IMR-90 (cell line): ENCODE measurements around the gene MAFB. TPM values are rescaled to one million over a fixed set of nuclear protein-coding genes. Genes with fewer than 3 reads are reported as not detected.

Source experiments
- ATAC-seq: fragments of 200-7000 bp; cut with Tn5 transposase; 2 replicates; pipeline ENCODE4 v1.9.1; 2020; ENCODE audit warnings: low read depth, mild to moderate bottlenecking, moderate library complexity
- BruUV-seq: library from RNA; stranded (reverse); fragments of 400-500 nt; replicated peaks from 2 replicates; lab custom pipeline; 2021; lab: Mats Ljungman, UMichigan
- CTCF ChIA-PET: fragments of 300-600 bp; formaldehyde crosslinking; extraction: SDS; loops from one replicate; lab custom pipeline; 2021; ENCODE audit warnings: antibody characterized with exemption; lab: Yijun Ruan, JAX
- POLR2A ChIA-PET: fragments of 300-600 bp; sonication (Branson Sonifier 250); formaldehyde crosslinking; loops from one replicate; lab custom pipeline; 2022; ENCODE audit warnings: antibody characterized with exemption; ENCODE audit not compliant: unreplicated experiment; lab: Charles Lee
- DNase-seq: peaks from one replicate; pipeline ENCODE4 v3.0.0; 2013
- H2AFZ ChIP-seq: replicated peaks from 2 replicates; pipeline ENCODE3; 2013; ENCODE audit warnings: low read length, mild to moderate bottlenecking; ENCODE audit not compliant: poor library complexity
- H2AK5ac ChIP-seq: 2 replicates; pipeline ENCODE4 v1.6.1; 2013; ENCODE audit warnings: low read depth, low read length, inconsistent platforms
- H2AK9ac ChIP-seq: replicated peaks from 2 replicates; pipeline ENCODE3; 2013; ENCODE audit warnings: mild to moderate bottlenecking, low read depth, low read length, moderate library complexity; ENCODE audit not compliant: poor library complexity
- H2BK120ac ChIP-seq: 2 replicates; pipeline ENCODE4 v1.6.1; 2013; ENCODE audit warnings: low read depth, low read length, inconsistent platforms
- H2BK15ac ChIP-seq: 3 replicates; pipeline ENCODE4 v1.6.1; 2013; ENCODE audit warnings: low read depth, low read length, inconsistent platforms
- H2BK20ac ChIP-seq: 2 replicates; pipeline ENCODE4 v1.6.1; 2013; ENCODE audit warnings: low read depth, mild to moderate bottlenecking, inconsistent platforms, low read length, moderate library complexity
- H2BK5ac ChIP-seq: 2 replicates; pipeline ENCODE4 v1.6.1; 2013; ENCODE audit warnings: mild to moderate bottlenecking, low read depth, low read length, inconsistent platforms; ENCODE audit not compliant: poor library complexity, severe bottlenecking
- H3K14ac ChIP-seq: replicated peaks from 2 replicates; pipeline ENCODE4 v1.6.1; 2013; ENCODE audit warnings: low read depth, low read length, inconsistent platforms
- H3K18ac ChIP-seq: 2 replicates; pipeline ENCODE4 v1.6.1; 2013; ENCODE audit warnings: low read depth, low read length, control low read depth
- H3K23ac ChIP-seq: 2 replicates; pipeline ENCODE4 v1.6.1; 2013; ENCODE audit warnings: low read depth, low read length, inconsistent platforms
- H3K27ac ChIP-seq: 2 replicates; pipeline ENCODE4 v1.5.1; 2013; ENCODE audit warnings: mild to moderate bottlenecking, control low read depth, low read length; ENCODE audit not compliant: insufficient read depth
- H3K27me3 ChIP-seq: 2 replicates; pipeline ENCODE4 v1.6.1; 2013; ENCODE audit warnings: low read length; ENCODE audit not compliant: control insufficient read depth, insufficient read depth
- H3K36me3 ChIP-seq: 2 replicates; pipeline ENCODE4 v1.6.1; 2013; ENCODE audit warnings: low read length, mixed read lengths; ENCODE audit not compliant: control insufficient read depth, insufficient read depth
- H3K4ac ChIP-seq: 2 replicates; pipeline ENCODE4 v1.6.1; 2013; ENCODE audit warnings: low read depth, low read length, inconsistent platforms
- H3K4me1 ChIP-seq: 2 replicates; pipeline ENCODE4 v1.6.1; 2013; ENCODE audit warnings: low read length, mixed read lengths; ENCODE audit not compliant: control insufficient read depth, insufficient read depth
- H3K4me2 ChIP-seq: 2 replicates; pipeline ENCODE4 v1.6.1; 2013; ENCODE audit warnings: low read depth, mild to moderate bottlenecking, control low read depth, low read length, moderate library complexity
- H3K4me3 ChIP-seq: 2 replicates; pipeline ENCODE4 v1.5.1; 2013; ENCODE audit warnings: low read depth, mild to moderate bottlenecking, control low read depth, low read length, moderate library complexity; ENCODE audit not compliant: insufficient read depth
- H3K56ac ChIP-seq: 2 replicates; pipeline ENCODE4 v1.6.1; 2013; ENCODE audit warnings: low read length, inconsistent platforms; ENCODE audit not compliant: insufficient read depth; ENCODE audit errors: extremely low read depth
- H3K79me1 ChIP-seq, 2 experiments: 2 replicates each; pipeline ENCODE4 v1.6.1; 2013; ENCODE audit warnings: low read length in 2 of 2, inconsistent platforms in 1 of 2, low read depth in 1 of 2
- H3K9ac ChIP-seq: 2 replicates; pipeline ENCODE4 v1.6.1; 2013; ENCODE audit warnings: low read depth, low read length, control low read depth
- H3K9me1 ChIP-seq: 2 replicates; pipeline ENCODE4 v1.6.1; 2013; ENCODE audit warnings: low read length, inconsistent platforms; ENCODE audit not compliant: insufficient read depth
- H3K9me3 ChIP-seq: 2 replicates; pipeline ENCODE4 v1.6.1; 2013; ENCODE audit warnings: low read length; ENCODE audit not compliant: control insufficient read depth, insufficient read depth
- H4K20me1 ChIP-seq: 2 replicates; pipeline ENCODE4 v1.6.1; 2013; ENCODE audit warnings: low read length, inconsistent platforms; ENCODE audit not compliant: insufficient read depth
- H4K5ac ChIP-seq: 2 replicates; pipeline ENCODE4 v1.6.1; 2013; ENCODE audit warnings: mild to moderate bottlenecking, low read depth, low read length, control low read depth
- H4K8ac ChIP-seq, 2 experiments: 2 replicates each; pipeline ENCODE4 v1.6.1; 2013; ENCODE audit warnings: low read depth in 2 of 2, low read length in 2 of 2, control low read depth in 1 of 2, inconsistent platforms in 1 of 2
- H4K91ac ChIP-seq: 2 replicates; pipeline ENCODE4 v1.6.1; 2013; ENCODE audit warnings: low read depth, low read length, inconsistent platforms; ENCODE audit not compliant: insufficient read depth
- ELK1 ChIP-seq: fragments of 150-350 bp; IDR thresholded peaks from 2 replicates; pipeline ENCODE4 v1.6.1; 2016; ENCODE audit warnings: low read depth, mild to moderate bottlenecking, low read length, moderate library complexity, borderline replicate concordance
- FOS ChIP-seq: fragments of 150-350 bp; IDR thresholded peaks from 2 replicates; pipeline ENCODE4 v1.6.1; 2016; ENCODE audit warnings: low read depth, low read length
- MAZ ChIP-seq: IDR thresholded peaks from 2 replicates; pipeline ENCODE4 v1.6.1; 2012; ENCODE audit warnings: low read depth, mild to moderate bottlenecking, low read length, improper control_type of control experiment, moderate library complexity, borderline replicate concordance
- SMC3 ChIP-seq: fragments of 150-350 bp; IDR thresholded peaks from 2 replicates; pipeline ENCODE4 v1.6.1; 2016; ENCODE audit warnings: low read depth, mild to moderate bottlenecking, antibody characterized with exemption, low read length, moderate library complexity
- WGBS, 2 experiments: methylation state at CpG; one replicate each; pipeline versions ENCODE4 v1.1.5 to v1.1.7; 2013; ENCODE audit warnings: missing lambda C conversion rate in 2 of 2; ENCODE audit not compliant: insufficient read length in 1 of 2; ENCODE audit errors: extremely low coverage in 2 of 2; 5-methylcytosine and 5-hydroxymethylcytosine counted together
- dilution Hi-C: fragments of 300-500 bp; cut with HindIII; formaldehyde crosslinking; loops from one replicate; pipeline ENCODE4 v1.14.3; 2018; ENCODE audit warnings: low sequenced_read_pairs; ENCODE audit not compliant: unreplicated experiment
- in situ Hi-C: fragments of 300-500 bp; cut with MboI; formaldehyde crosslinking; loops from 3 replicates; pipeline ENCODE4 v1.14.3; 2019; ENCODE audit warnings: low sequenced_read_pairs, inconsistent platforms, mixed read lengths
- intact Hi-C: fragments of 100-400 bp; cut with micrococcal nuclease; formaldehyde crosslinking; loops from 2 replicates; pipeline ENCODE4 v1.10.0; 2022
- polyA plus RNA-seq, 3 experiments: library from polyadenylated mRNA; depleted of rRNA; stranded (reverse); fragments of >200 nt; gene quantifications; 2 replicates each; pipeline ENCODE4 v1.2.3, GENCODE V29; 2012; ENCODE audit warnings: low replicate concordance in 1 of 3
- total RNA-seq: library from RNA; depleted of rRNA; stranded (reverse); fragments of >200 nt; gene quantifications from 2 replicates; pipeline ENCODE4 v1.2.3, GENCODE V29; 2012

The MAFB gene
- total and polyA plus RNA-seq, 2 of the 4 experiments (the other 2 are of a cell fraction): 0.07 TPM; not detected in 1

GRCh38 chr20:40644863-40645262 is 44.2 kb downstream of the MAFB start:
- H3K56ac ChIP-seq: no peak overlapping the region
- H3K9me3 ChIP-seq: no peaks in the 10 kb centered on the region
- no peak overlapping the region for H3K18ac ChIP-seq
- H3K9ac ChIP-seq: no peak overlapping the region
- H2AFZ ChIP-seq: no peak overlapping the region
- TF ChIP-seq SMC3 (no peak), ELK1 (no peak), FOS (no peak), MAZ (no peak)
- H3K4ac ChIP-seq: no peak overlapping the region
- no peak overlapping the region for H2BK15ac ChIP-seq
- H3K4me3 ChIP-seq: no peak overlapping the region
- no peak overlapping the region for H3K23ac ChIP-seq
- H4K20me1 ChIP-seq: no peaks in the 10 kb centered on the region
- H3K4me1 ChIP-seq: no peaks in the 10 kb centered on the region
- CTCF ChIA-PET: no interaction called here
- no peak overlapping the region for H2BK20ac ChIP-seq
- intact Hi-C loops (no loop called here), dilution Hi-C loops (no loop called here), in situ Hi-C loops (no loop called here)
- no CpG with 5 or more reads among the region's 2 CpGs for WGBS, 2 experiments
- no peak overlapping the region for H2AK9ac ChIP-seq
- no peak overlapping the region for H3K14ac ChIP-seq
- H4K5ac ChIP-seq: no peak overlapping the region
- POLR2A ChIA-PET: no interaction called here
- H3K9me1 ChIP-seq: peaks cover 3% of the 10 kb centered on the region; the same call in 1 of the 2 replicates
- no peak overlapping the region for H2AK5ac ChIP-seq
- H3K4me2 ChIP-seq: no peak overlapping the region
- H2BK120ac ChIP-seq: no peak overlapping the region
- no peak overlapping the region for H2BK5ac ChIP-seq
- BruUV-seq: no TSS peak
- no peak overlapping the region for H3K27ac ChIP-seq
- ATAC-seq (no peak), DNase-seq (no peak)
- H3K27me3 ChIP-seq: no peaks in the 10 kb centered on the region; the same call in 1 of the 2 replicates
- no peak overlapping the region for H4K8ac ChIP-seq
- no peaks in the 10 kb centered on the region for H3K79me1 ChIP-seq
- H4K91ac ChIP-seq: no peak overlapping the region
- H3K36me3 ChIP-seq: no peaks in the 10 kb centered on the region
